ENCODE data around the gene NEB.

The NEB gene

GRCh38 chr2:151465771-151466170 is 268.5 kb downstream of the NEB start:
- DNase-seq = peak in 1 of 3 donors; percentile 15

GRCh38 chr2:151459358-151459757 is 274.9 kb downstream of the NEB start:
- DNase-seq = no peak

GRCh38 chr2:151439127-151439526 is 295.1 kb downstream of the NEB start:
- DNase-seq = no peak

DNA sequence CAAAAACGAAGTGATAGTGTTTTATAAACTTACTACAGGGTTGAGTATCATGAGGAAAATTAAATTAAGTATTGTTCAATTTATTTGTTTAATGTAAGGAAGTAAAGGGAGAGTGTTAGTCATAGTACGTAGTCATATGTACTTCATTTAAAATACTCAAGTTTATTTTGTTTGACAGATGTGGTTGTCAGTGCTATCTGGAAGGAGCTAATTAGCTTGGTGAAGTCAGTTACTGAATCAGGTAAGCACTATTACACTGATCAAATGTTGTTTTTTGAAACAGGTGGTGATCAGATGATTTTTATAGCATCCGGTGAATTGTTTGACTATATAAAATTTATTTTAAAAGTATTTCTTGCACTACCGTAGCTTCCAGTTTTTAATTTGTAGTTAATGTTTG is 295.8 kb downstream of the NEB start:
- no peak for DNase-seq

DNA sequence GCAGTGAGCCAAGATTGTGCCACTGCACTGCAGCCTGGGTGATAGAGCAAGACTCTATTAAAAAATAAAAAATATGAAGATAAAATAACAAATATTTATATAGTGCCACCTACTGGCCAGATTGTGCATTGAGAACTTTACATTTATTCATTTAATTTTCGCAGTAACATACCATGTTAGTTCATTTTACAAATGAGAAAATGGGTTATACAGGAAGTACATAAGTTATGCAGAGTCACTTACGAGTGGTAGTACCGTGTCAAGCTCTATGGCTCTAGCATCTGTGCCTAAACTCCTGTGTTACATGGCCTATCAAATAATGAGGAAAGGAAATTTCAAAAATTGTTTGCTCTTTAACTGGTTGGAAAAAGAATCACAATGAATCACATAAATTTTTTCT is 296.6 kb downstream of the NEB start:
- DNase-seq = peak; percentile 52 to 69 (median 63)

Measured in suppressor macrophage treated with lipopolysaccharide for 1 hour (primary cell).